CD4-positive, alpha-beta T cell (primary cell): ENCODE data around the gene PPBP. TPM values are rescaled to one million over a fixed set of nuclear protein-coding genes. Genes with fewer than 3 reads are reported as not detected.

ENCODE experiments used
- ATAC-seq: fragments of 200-7000 bp; cut with Tn5 transposase; one replicate; pipeline ENCODE4 v1.10.0; 2022; ENCODE audit warnings: mild to moderate bottlenecking; ENCODE audit not compliant: poor library complexity
- CTCF ChIA-PET: fragments of 350-600 bp; sonication (Branson Sonifier 250); formaldehyde crosslinking; loops from one replicate; lab custom pipeline; 2021; ENCODE audit warnings: antibody characterized with exemption, inconsistent platforms; lab: Charles Lee
- POLR2A ChIA-PET: fragments of 350-600 bp; sonication (Branson Sonifier 250); formaldehyde crosslinking; loops from one replicate; lab custom pipeline; 2021; ENCODE audit warnings: antibody characterized with exemption, inconsistent platforms; lab: Charles Lee
- DNase-seq, 14 experiments: peaks; one replicate each; pipeline ENCODE4 v3.0.0-alpha.2; 2013 to 2020; ENCODE audit warnings: mixed read lengths in 2 of 14
- H3K27ac ChIP-seq, 2 donors: one replicate each; pipeline versions ENCODE4 v1.5.1 to v1.7.0; 2013; ENCODE audit warnings: low read length in 2 of 2, low read depth in 1 of 2, mild to moderate bottlenecking in 1 of 2
- H3K27me3 ChIP-seq, 2 experiments: 1 replicate in 1 of 2; 2 replicates in 1 of 2; pipeline versions ENCODE4 v1.6.1 to v1.7.0; 2013; ENCODE audit warnings: low read length in 2 of 2, control low read depth in 1 of 2, mild to moderate bottlenecking in 1 of 2, moderate library complexity in 1 of 2; ENCODE audit not compliant: insufficient read depth in 2 of 2, control insufficient read depth in 1 of 2
- H3K36me3 ChIP-seq: one replicate; pipeline ENCODE4 v1.6.1; 2013; ENCODE audit warnings: low read length, control low read depth; ENCODE audit not compliant: insufficient read depth
- H3K4me1 ChIP-seq: one replicate; pipeline ENCODE4 v1.6.1; 2013; ENCODE audit warnings: low read length, control low read depth; ENCODE audit not compliant: insufficient read depth
- H3K4me3 ChIP-seq: one replicate; pipeline ENCODE4 v1.5.1; 2013; ENCODE audit warnings: mild to moderate bottlenecking, low read length, moderate library complexity
- H3K9me3 ChIP-seq, 2 experiments: 1 replicate in 1 of 2; 2 replicates in 1 of 2; pipeline versions ENCODE4 v1.6.1 to v1.7.0; 2013; ENCODE audit warnings: low read length in 2 of 2, mild to moderate bottlenecking in 2 of 2, control low read depth in 1 of 2, moderate library complexity in 1 of 2; ENCODE audit not compliant: control insufficient read depth in 1 of 2, insufficient read depth in 1 of 2
- H3K27ac Mint-ChIP-seq: one replicate; pipeline ENCODE4 v1.8.0; 2020; ENCODE audit warnings: mixed read lengths
- H3K27me3 Mint-ChIP-seq: one replicate; pipeline ENCODE4 v1.8.0; 2021; ENCODE audit warnings: mixed read lengths
- H3K36me3 Mint-ChIP-seq: one replicate; pipeline ENCODE4 v1.8.0; 2021; ENCODE audit warnings: low read depth, mixed read lengths
- H3K4me1 Mint-ChIP-seq: one replicate; pipeline ENCODE4 v1.8.0; 2021; ENCODE audit warnings: low read depth, mixed read lengths
- H3K4me3 Mint-ChIP-seq: one replicate; pipeline ENCODE4 v1.8.0; 2020; ENCODE audit warnings: mild to moderate bottlenecking, mixed read lengths
- H3K9me3 Mint-ChIP-seq: one replicate; pipeline ENCODE4 v1.8.0; 2020; ENCODE audit warnings: mixed read lengths
- intact Hi-C, 2 experiments: fragments of 100-400 bp; cut with DNase I in 1 of 2; cut with micrococcal nuclease in 1 of 2; formaldehyde crosslinking; loops; one replicate each; pipeline versions ENCODE4 v1.15.1 to v1.9.0; 2023 to 2025; cut with DNase I, micrococcal nuclease
- total RNA-seq, 174 experiments: library from RNA in 2 of 174; stranded (reverse) in 2 of 174; gene quantifications; one replicate each; pipeline ENCODE4 v1.2.3 and lab custom pipeline; 2021 to 2026
- TF ChIP-seq, protein P1 (sequence below): fragments of 200-600 bp; IDR thresholded peaks from one replicate; pipeline ENCODE4 v1.8.0; 2022; ENCODE audit warnings: antibody characterized with exemption, mild to moderate bottlenecking

Gene PPBP
- total RNA-seq, 2 experiments from 2014 or later, result 0.52 to 0.95 TPM

- ChIA-PET CTCF (no interaction called here), POLR2A (no interaction called here)
- Histone ChIP-seq H3K27me3 (no peaks in the 10 kb centered on the region), H3K4me1 (no peaks in the 10 kb centered on the region), H3K36me3 (no peaks in the 10 kb centered on the region), H3K4me3 (no peak overlapping the region), H3K9me3 (no peaks in the 10 kb centered on the region), H3K27ac (no peak overlapping the region)
- Mint-ChIP-seq H3K4me3 (no peak overlapping the region), H3K9me3 (no peaks in the 10 kb centered on the region), H3K27ac (peak overlapping the region; percentile 3), H3K27me3 (no peaks in the 10 kb centered on the region), H3K36me3 (no peaks in the 10 kb centered on the region), H3K4me1 (peaks cover 11% of the 10 kb centered on the region)
- DNase-seq (no peak), ATAC-seq (no peak)
- TF ChIP-seq, protein P1, sequence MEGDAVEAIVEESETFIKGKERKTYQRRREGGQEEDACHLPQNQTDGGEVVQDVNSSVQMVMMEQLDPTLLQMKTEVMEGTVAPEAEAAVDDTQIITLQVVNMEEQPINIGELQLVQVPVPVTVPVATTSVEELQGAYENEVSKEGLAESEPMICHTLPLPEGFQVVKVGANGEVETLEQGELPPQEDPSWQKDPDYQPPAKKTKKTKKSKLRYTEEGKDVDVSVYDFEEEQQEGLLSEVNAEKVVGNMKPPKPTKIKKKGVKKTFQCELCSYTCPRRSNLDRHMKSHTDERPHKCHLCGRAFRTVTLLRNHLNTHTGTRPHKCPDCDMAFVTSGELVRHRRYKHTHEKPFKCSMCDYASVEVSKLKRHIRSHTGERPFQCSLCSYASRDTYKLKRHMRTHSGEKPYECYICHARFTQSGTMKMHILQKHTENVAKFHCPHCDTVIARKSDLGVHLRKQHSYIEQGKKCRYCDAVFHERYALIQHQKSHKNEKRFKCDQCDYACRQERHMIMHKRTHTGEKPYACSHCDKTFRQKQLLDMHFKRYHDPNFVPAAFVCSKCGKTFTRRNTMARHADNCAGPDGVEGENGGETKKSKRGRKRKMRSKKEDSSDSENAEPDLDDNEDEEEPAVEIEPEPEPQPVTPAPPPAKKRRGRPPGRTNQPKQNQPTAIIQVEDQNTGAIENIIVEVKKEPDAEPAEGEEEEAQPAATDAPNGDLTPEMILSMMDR, result no peak
- intact Hi-C loops, result no loop called here
These were observed 27.3 kb upstream of the PPBP start for GRCh38 chr4:74015126-74015780.

- H3K4me3 Mint-ChIP-seq, result no peak overlapping the region
- H3K36me3 ChIP-seq, result no peaks in the 10 kb centered on the region
- ATAC-seq (no peak), DNase-seq (no peak)
- no peaks in the 10 kb centered on the region for H3K27me3 Mint-ChIP-seq
- H3K36me3 Mint-ChIP-seq, result no peaks in the 10 kb centered on the region
- CTCF ChIA-PET, result no interaction called here
- no peaks in the 10 kb centered on the region for H3K27me3 ChIP-seq
- H3K4me3 ChIP-seq, result no peak overlapping the region
- intact Hi-C loops, result no loop called here
- no peaks in the 10 kb centered on the region for H3K9me3 Mint-ChIP-seq
- H3K9me3 ChIP-seq, result no peaks in the 10 kb centered on the region
- POLR2A ChIA-PET, result no interaction called here
- H3K4me1 Mint-ChIP-seq, result peaks cover 11% of the 10 kb centered on the region
- H3K27ac ChIP-seq, result no peak overlapping the region
- H3K4me1 ChIP-seq, result no peaks in the 10 kb centered on the region
- TF ChIP-seq, protein P1, result no peak
- H3K27ac Mint-ChIP-seq, result no peak overlapping the region
These were observed 26.3 kb upstream of the PPBP start for GRCh38 chr4:74014332-74014731.

DNA sequence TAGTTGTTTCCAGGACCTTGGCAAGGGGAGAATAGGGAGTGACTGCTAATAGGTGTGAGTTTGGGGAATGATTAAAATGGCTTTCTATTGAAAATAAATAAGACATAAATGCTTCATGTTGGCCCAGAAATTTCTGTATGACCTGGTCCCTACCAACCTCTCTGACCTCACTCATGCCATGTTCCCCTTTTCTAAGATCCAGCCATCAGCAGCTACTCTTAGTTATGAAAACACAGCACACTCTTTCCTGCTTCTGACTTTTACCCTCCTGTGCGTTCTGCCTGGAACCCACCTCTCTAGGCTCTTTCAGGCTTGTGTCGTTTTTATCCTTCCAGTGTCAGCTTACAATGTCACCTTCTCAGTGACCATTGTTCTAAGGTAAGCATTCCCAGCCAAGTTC lies 25.3 kb upstream of the PPBP start:
- no peak for DNase-seq
- Mint-ChIP-seq H3K4me3 (no peak overlapping the region), H3K4me1 (peaks cover 11% of the 10 kb centered on the region), H3K9me3 (no peaks in the 10 kb centered on the region), H3K27ac (no peak overlapping the region), H3K27me3 (no peaks in the 10 kb centered on the region), H3K36me3 (no peaks in the 10 kb centered on the region)
- Histone ChIP-seq H3K27ac (no peak overlapping the region), H3K36me3 (no peaks in the 10 kb centered on the region), H3K4me1 (no peaks in the 10 kb centered on the region), H3K4me3 (no peak overlapping the region), H3K27me3 (no peaks in the 10 kb centered on the region), H3K9me3 (no peaks in the 10 kb centered on the region)
- TF ChIP-seq, protein P1, result no peak
- no peak for ATAC-seq
- CTCF ChIA-PET, result no interaction called here
- POLR2A ChIA-PET, result no interaction called here
- intact Hi-C loops, result no loop called here
